ENCODE data around the gene UBALD1. TPM values are rescaled to one million over a fixed set of nuclear protein-coding genes. Genes with fewer than 3 reads are reported as not detected.
A peak's percentile ranks its signal among the peaks of the same experiment; 100 is the strongest.

Gene UBALD1
- 10 to 100 TPM; 12.5 to 22.3 (median 16.2) TPM for polyA plus RNA-seq (ENCODE audit: insufficient read length in 10 of 10)
- long read RNA-seq, donor 1, transcript UBALD1-201 (3 exons, 1,413 nt), result minor isoform, 9 of 21 reads
- long read RNA-seq, donor 1, transcript UBALD1-205 (1 exons, 2,641 nt), result major isoform, 11 of 21 reads
- long read RNA-seq, donor 1, partial matches to known transcripts, result 0 of 21 reads
- long read RNA-seq, donor 1, other reads (novel, unspliced or antisense), result 0 of 21 reads
- long read RNA-seq, donor 2, transcript UBALD1-205 (1 exons, 2,641 nt), result minor isoform, 6 of 14 reads
- long read RNA-seq, donor 2, transcript UBALD1-201 (3 exons, 1,413 nt), result major isoform, 7 of 14 reads
- long read RNA-seq, donor 2, partial matches to known transcripts, result 0 of 14 reads
- long read RNA-seq, donor 2, other reads (novel, unspliced or antisense), result 0 of 14 reads
- long read RNA-seq, donor 3, result 0 reads
- long read RNA-seq, donor 4, partial matches to known transcripts, result 0 of 7 reads
- long read RNA-seq, donor 4, other reads (novel, unspliced or antisense), result 0 of 7 reads
- long read RNA-seq, donor 5, transcript UBALD1-201 (3 exons, 1,413 nt), result major isoform, 18 of 33 reads
- long read RNA-seq, donor 5, transcript UBALD1-205 (1 exons, 2,641 nt), result minor isoform, 14 of 33 reads
- long read RNA-seq, donor 5, partial matches to known transcripts, result 0 of 33 reads
- long read RNA-seq, donor 5, other reads (novel, unspliced or antisense), result 0 of 33 reads
- long read RNA-seq, donor 6, transcript UBALD1-205 (1 exons, 2,641 nt), result minor isoform, 8 of 21 reads
- long read RNA-seq, donor 6, transcript UBALD1-201 (3 exons, 1,413 nt), result major isoform, 11 of 21 reads
- long read RNA-seq, donor 6, partial matches to known transcripts, result 0 of 21 reads
- long read RNA-seq, donor 6, other reads (novel, unspliced or antisense), result 0 of 21 reads
- long read RNA-seq, donor 7, transcript UBALD1-201 (3 exons, 1,413 nt), result major isoform, 6 of 13 reads
- long read RNA-seq, donor 7, transcript UBALD1-205 (1 exons, 2,641 nt), result minor isoform, 5 of 13 reads
- long read RNA-seq, donor 7, partial matches to known transcripts, result 0 of 13 reads
- long read RNA-seq, donor 7, other reads (novel, unspliced or antisense), result 0 of 13 reads
- long read RNA-seq, donor 8, partial matches to known transcripts, result 0 of 7 reads
- long read RNA-seq, donor 8, other reads (novel, unspliced or antisense), result 0 of 7 reads
- long read RNA-seq, donor 9, partial matches to known transcripts, result 0 of 5 reads
- long read RNA-seq, donor 9, other reads (novel, unspliced or antisense), result 0 of 5 reads

DNA sequence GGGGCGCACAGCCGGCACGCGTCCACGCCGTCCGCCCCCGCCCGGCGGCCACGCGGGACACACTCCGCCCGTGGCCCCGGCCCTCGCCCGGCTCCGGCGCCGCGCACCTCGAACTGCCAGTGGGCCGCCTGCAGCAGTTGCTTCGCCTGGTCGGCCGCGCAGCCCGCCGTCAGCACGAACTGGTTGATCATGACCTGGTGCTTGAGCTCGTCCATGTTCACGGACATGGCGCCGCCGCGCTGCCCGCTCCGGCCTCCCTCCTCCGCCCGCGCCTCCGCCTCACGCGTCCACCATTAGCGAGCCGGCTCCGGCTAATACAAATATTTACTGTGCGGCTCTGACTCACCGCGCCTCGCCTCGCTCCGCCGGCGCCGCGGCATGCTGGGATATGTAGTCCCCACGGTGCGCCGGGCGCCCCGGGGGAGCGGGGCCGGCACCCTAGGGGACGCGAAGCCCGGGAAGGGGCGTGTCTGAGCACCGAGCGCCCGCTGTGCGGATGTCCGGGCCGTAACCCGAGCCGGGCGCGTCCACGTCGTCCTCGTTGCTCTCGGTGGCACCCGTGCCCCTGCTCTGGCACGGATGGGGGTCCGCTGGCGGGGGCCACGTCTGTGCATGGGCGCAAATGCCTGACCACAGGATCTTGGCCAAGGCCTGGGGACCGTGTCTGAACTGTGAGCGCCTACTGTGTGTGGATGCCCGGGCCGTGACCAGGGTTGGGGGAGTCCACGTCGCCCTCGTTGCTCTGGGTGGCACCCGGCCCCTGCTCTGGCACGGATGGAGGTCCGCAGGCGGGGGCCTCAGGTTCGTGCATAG is at the start of gene UBALD1:
Gene UBALD1 (minus strand): TSS at position 318 of the 813 bp plus-strand sequence. CDS start 91 bp downstream, at position 227.
- peak; percentile 84 to 91 (median 85) for DNase-seq

DNA sequence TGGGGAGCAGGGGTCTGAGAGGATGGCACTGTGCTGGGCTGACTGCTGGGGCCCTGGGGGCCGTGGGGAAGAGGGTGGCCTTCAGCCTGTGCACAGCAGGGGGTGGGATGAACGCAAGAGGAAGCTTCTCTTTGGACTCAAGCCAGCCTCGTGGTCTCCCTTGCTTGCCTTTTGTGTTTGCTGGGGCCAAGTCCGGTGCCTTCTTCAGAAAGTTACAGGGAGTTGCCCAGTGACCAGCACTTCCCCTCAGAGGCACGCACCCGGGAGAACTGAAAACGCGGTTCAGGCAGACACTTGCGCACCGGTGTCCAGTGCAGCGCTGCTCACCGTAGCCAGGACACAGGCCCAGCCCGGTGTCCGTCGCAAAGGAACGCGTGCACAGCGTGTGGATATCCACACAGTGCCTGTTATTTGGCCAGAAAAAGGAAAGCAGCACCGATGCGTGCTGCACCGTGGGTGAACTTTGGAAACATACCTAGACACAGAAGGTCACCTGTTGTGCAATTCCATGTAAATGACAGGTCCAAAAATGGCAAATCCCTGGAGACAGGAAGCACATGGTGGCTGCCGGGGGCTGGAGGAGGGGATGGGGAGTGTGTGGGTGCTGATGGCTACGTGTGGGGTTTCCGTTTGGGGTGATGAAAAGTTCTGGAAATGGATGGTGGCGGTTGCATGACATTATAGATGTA is 49.2 kb upstream of the UBALD1 start:
- peak; percentile 16 to 61 (median 35) for DNase-seq

DNA sequence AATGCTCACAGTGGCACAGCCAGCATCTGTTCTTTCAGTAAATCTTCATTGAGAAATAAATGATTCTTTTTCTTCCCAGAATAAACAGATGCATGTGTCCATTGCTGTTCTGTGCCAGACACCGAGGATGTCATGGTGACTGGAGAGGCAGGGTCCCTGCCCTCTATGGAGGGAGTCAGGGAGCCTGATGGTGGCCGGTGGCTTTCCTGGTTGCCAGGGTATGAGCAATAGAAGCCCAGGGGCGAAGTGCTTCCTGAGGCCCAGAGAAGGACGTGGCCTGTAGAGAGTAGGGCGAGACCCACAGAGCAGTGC is 48.7 kb upstream of the UBALD1 start:
- no peak for DNase-seq

DNA sequence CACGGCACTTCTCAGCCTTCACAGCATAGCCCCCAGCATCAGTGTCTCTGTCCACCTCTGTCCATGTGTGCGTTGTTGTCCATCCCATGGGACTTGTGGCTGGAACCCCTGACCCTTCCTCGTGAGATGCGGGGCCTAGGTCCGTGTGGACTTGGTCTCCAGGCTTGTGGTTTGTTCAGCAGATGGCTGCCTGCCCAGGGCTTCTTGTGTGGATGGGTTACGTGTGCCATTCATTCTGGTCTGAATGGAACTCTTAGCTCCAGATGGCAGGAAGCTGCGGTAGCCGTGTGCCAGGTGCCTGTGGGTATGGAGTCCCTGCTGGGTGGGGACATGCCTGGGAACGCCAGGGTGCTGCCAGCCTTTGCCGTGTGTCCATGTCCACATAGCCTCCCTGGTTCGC is 47.0 kb upstream of the UBALD1 start:
- no peak for DNase-seq

DNA sequence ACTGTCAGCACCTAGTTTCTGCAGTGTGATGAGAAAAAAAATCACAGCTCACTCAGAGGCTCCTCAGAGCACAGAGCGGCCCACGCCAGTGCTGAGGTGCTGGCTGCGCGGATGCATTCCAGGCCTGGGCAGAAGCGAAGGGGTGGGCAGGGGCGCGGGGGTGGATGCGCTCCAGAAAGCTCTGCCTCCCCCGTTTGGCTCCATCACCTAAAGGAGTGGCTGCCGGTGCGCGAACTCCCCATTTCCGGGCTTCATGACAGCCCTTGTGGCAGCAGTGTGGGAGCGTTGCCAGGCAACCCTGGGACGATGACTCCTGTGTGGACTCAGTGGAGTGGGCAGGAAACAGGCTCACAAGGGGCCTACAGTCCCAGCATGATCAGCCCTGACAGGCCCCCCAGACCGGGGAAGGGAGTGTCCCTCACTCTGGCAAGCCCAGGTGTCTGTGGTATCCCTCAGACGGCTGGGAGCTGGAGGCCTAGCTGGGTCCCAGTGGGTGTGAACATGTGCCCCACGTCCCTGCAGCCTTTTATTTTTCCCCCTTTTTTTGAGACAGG is 45.8 kb upstream of the UBALD1 start:
- DNase-seq, result peak in 1 of 3 donors; percentile 7

DNA sequence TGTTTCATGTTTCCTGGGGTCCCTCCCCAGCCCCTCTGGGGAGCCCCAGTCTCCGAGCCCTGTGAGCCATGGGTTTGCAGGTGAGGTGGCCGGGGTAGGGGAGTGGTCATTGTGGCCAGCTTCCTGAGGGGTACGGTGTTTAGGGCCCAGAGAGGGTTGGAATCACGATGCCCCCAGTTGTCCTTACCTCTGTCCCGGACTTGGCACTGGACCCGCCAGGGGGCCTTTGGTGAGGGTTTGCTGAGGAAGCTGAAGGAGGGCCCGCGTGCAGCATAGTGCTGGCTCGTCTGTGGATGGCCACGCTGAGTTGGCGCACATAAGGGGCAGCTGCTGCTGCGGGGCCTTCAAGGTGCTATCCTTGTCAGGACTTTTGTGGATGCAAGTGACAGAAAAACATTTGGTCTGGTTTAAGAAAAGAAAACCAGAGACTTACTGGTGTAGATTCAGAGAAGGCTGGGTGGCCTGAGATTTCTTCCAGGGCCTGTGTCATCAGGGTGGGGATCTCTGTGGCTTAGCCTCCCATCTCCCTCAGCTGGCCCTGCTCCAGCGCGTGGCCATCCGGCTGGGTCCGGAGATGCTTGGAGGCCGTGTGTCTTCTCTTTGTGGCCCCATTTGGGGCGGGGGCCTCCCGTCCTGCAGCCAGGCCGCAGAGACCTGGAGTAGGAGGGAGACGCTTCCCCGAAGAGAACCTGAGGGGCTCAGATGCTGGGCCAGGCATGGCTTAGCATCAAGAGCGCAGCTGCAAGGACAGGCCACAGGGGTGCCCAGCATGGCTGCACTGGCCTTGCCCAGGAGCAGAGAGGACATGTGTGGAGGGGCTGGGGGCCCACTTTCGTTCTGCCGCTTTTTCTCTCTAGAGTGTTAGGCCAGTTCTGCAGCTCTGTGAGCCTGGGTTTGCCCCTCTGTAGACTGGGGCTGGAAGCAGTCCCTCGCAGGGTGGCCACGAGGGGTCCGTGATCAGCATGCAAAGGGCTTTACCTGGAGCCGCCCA is 45.0 kb upstream of the UBALD1 start:
- no peak for DNase-seq

DNA sequence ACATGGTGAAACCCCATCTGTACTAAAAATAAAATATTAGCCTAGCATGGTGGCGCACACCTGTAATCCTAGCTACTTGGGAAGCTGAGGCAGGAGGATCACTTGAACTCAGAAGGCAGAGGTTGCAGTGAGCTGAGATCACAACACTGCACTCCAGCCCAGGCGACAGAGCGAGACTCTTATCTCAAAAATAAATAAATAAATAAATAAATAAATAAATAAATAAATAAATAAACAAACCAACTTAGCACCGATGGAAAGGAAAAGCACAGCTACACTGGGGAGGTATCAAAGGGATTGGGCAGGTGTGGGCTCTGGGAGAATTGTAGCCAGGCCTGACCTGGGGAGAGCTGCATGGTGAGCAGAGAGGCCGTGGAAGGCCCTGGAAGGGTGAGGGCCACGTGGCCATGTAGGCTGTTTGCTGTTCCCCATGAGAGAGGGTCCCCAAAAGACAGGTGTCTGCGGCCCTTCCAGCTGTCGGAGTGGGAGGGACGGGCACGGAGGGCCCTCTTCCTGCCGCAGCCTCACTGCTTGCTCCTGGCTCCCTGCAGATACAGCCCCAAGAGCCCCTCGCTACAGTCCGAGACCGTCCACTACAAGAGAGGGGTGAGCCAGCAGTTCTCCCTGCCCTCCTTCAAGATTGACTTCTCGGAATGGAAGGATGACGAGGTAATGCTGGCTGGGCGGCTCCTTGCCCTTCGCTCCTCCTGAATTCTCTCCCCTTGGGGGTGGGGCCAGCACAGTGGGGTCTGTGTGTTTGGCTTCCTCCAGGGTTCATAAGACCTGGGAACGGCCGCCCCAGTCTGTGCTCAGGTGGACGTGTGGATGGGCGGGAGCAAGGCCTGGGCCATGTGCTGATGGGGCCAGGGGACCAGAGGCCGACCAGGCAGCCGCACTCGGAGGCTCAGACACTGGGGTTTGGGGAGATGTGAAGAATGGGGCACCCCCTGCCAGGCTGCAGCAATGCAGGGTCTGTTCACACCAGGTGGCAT is 42.3 kb upstream of the UBALD1 start:
- no peak for DNase-seq

DNA sequence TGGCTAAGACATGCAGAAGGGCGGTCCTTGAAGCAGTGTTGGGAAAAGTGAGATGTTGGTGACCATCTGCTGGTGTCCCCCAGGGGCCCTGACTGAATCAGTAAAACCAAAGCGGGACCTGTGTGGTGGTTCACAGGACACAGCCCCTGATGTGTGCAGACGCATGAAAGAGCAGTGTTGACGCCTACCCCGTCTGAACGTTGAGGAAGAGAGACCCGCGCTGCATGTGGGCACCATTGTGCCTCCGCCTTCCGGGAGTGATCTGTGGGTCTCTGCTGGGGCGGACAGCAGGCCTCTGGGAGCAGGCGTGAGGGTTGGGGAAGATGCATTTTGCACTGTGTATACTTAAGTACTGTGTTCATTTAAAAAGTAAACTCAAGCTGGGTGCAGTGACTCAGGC is 41.5 kb upstream of the UBALD1 start:
- DNase-seq, result no peak

DNA sequence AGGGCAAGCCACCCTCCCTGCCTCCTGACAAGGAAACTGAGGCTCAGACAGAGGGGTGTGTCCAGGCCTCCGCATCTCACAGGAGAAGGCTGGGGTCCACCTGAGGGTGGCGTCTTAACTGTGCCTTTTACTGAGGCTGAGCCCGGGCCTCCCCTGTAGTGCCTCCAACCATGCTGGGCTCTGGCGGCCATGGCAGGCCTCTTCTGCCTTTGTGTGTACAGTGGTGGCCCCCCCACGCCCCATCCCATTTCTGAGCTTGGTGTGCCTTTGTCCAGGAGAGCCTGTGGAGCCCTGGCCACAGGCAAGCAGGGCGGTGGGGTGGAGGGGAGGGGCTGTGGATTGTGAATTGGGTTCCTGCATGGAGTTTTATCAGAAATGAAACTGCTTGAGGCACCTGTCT is 41.1 kb upstream of the UBALD1 start:
- DNase-seq, result no peak

DNA sequence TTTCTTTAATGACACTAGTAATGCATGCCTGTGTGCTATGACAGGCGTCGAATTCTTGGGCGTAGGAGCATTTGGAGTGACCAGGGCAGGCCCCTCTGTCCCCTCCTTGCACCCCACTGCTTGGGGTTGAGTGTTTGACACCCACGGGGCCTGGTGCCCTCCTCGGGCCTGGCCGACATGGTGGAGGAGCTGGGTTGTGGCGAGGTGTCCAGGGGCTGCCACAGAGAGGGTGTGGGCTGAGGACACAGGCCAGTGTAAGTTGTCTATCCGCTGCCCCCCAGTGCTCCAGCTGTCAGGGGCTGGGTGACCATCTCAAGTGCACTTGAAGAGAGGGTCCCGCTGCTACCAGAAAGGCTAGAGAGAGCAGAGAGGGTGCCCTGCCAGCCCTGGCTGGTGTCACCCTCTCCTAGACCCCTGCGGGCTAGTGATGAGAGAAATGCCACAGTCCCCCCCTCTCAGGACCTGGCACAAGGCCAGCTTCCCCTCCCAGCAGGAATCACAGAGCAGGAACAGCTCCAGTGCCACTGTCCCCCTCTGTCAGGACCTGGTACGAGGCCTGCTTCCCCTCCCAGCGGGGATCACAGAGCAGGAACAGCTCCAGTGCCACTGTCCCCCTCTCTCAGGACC is 40.4 kb upstream of the UBALD1 start:
- no peak for DNase-seq

DNA sequence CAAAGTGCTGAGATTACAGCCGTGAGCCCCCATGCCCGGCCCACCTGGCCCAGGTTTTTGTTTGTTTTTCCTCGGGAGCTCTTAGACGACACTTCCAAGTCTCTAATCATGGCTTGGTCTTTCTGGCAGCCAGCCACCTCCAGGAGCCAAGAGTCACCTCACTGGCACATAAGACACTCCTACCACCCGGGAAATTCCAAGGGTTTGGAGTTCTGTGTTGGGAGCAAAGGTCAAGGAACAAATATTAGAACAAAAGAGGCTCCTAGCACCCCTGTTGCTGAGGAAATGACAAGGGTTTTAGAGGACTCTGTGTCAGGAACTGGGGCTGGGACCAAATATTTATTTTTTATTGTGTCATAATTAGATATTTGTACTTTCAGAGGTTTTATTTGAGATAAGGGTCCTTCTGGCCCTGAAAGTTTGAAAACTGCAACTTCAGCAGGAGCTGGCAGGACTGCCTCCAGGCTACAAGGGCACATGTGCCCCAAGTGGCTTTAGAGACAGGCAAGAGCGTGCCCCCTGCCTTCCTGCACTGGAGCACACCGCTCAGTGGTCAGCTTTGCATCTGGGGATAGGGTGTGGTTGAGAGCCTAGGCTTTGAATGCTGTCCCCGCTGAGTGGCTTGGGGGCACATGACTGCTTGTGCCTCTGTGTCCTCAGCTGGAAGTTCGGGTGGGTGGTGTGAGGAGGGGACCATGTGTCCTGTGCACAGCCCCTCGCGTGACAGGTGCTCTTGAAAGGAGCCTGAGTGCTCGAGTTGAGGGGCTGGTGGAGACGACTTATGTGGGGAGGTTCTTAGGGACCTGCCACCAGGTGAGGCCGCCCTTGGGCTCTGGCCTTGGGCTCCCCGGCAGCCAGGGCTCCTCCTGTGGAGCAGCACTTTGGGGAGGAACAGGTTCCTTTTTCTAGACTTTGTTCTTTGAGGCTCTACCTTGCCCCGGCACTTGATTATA is 39.6 kb upstream of the UBALD1 start:
- DNase-seq, result no peak

DNA sequence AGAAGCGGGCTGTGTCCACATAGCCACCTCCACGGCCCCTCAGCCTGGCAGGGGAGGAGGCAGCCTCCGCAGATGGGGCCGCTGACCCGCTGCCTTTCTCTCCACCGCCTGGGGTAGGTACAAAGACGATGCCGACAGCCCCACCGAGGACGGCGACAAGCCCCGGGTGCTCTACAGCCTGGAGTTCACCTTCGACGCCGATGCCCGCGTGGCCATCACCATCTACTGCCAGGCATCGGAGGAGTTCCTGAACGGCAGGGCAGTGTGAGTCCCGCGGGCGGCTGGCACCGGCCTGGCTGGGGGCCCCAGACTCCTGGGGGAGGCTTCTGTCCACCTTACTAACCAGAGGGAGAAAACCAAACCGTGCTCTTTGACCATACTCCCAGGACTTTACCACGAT is 37.9 kb upstream of the UBALD1 start:
- DNase-seq, result no peak

DNA sequence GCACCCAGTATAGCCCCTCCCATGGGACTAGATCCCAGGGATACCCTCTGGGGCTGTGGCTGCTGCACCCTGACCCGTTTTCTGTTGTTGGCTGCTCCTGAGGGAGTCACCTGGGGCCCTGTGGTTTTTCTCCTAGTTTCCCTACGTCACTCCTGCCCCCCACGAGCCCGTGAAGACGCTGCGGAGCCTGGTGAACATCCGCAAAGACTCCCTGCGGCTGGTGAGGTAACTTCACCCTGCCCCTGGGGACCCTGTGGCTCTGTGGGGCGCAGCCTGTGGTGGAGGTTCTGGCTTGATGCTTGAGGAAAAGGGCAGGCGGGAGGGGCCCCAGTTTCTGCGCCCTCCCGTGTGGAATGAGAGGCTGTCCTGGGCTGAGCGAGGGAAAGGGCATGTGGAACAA is 37.1 kb upstream of the UBALD1 start:
- no peak for DNase-seq

DNA sequence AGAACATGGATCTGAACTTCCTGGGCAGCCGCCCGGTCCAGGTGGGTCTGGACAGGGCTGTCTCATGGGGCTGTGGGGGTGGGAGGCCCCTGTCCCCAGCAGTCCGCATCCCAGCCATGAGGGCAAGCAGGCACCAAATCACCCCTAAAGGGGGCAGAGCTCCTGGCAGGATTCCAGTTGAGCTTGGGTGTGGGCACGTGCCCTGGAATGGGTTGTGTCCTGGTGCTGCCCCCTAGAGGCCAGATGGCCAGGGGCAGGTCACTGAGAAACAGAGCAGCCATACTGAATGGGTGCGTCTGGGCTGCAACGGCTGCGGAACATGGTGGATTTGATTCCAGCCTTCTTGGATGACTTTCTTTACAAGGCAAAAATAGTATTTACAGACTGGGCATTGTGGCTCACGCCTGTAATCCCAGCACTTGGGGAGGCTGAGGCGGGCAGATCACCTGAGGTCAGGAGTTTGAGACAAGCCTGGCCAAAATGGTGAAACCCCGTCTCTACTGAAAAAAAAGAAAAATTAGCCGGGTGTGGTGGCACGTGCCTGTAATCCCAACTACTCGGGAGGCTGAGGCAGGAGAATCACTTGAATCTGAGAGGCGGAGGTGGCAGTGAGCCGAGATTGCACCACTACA is 35.9 kb upstream of the UBALD1 start:
- DNase-seq, result peak in 1 of 3 donors; percentile 43

DNA sequence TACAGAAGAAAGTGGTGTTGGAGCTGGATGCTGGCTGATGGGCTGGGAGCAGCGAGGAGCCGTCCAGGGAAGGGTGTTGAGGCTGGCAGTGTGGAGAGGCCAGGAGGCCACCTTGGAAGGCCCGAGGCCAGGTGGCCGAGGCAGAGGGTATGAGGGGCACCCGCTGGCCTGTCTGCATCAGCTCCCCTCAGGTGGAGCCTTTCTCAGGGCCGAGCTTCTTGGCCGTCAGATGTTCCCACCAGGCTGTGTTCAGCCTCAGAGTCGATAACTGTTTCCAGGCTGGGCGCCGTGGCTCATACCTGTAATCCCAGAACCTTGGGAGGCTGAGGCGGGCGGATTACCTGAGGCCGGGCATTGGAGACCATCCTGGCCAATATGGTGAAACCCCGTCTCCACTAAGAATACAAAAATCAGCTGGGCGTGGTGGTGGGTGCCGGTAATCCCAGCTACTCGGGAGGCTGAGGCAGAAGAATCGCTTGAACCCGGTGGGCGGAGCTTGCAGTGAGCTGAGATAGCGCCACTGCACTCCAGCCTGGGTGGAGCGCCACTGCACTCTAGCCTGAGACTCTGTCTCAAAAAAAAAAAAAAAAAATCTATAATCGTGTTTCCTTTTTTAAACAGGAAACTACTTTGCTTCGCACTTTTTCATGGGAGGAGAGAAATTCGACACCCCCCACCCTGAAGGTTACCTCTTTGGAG is 35.2 kb upstream of the UBALD1 start:
- DNase-seq, result no peak
